ENCODE measurements around the gene ASCC3. TPM values are rescaled to one million over a fixed set of nuclear protein-coding genes. Genes with fewer than 3 reads are reported as not detected.

Gene ASCC3
- total and polyA plus RNA-seq, 2 of the 4 experiments (the other 2 are of a cell fraction): 25.8 to 104 TPM

- no peak overlapping the region for H2BK20ac ChIP-seq (ENCODE audit: low read depth, low read length)
- H2AK5ac ChIP-seq (ENCODE audit: low read depth, low read length): no peak overlapping the region
- dilution Hi-C loops (cut with HindIII; ENCODE audit: low sequenced_read_pairs, unreplicated experiment) (no loop called here), intact Hi-C loops (cut with micrococcal nuclease) (no loop called here), in situ Hi-C loops (cut with MboI; ENCODE audit: low sequenced_read_pairs) (no loop called here)
- no peak overlapping the region for H3K4me3 ChIP-seq (ENCODE audit: insufficient read depth, low read depth, low read length)
- no peaks in the 10 kb centered on the region for H3K36me3 ChIP-seq (ENCODE audit: control insufficient read depth, insufficient read depth, low read length)
- H2AFZ ChIP-seq (replicated peaks; ENCODE audit: low read length, poor library complexity): no peak overlapping the region
- no peak overlapping the region for H4K8ac ChIP-seq (ENCODE audit: low read depth in 2 of 2, low read length in 2 of 2)
- no peak overlapping the region for H3K4ac ChIP-seq (ENCODE audit: low read depth, low read length)
- H2AK9ac ChIP-seq (replicated peaks; ENCODE audit: low read depth, low read length, poor library complexity): no peak overlapping the region
- no peak overlapping the region for H2BK120ac ChIP-seq (ENCODE audit: low read depth, low read length)
- no peak overlapping the region for H3K23ac ChIP-seq (ENCODE audit: low read depth, low read length)
- no peaks in the 10 kb centered on the region for H3K27me3 ChIP-seq (ENCODE audit: control insufficient read depth, insufficient read depth, low read length)
- TF ChIP-seq NFE2L2 (IDR thresholded peaks at IDR 0.05; ENCODE audit: low read depth, low read length): no peak
- TF ChIP-seq MAFK (IDR thresholded peaks at IDR 0.05; ENCODE audit: low read depth, low read length): no peak
- no peak for TF ChIP-seq CHD1 (IDR thresholded peaks at IDR 0.05; ENCODE audit: low read depth, low read length)
- TF ChIP-seq CTCF (conservative IDR thresholded peaks at IDR 0.05; ENCODE audit: low read depth, low read length): no peak
- no peak for TF ChIP-seq BHLHE40 (IDR thresholded peaks at IDR 0.05; ENCODE audit: low read depth, low read length)
- TF ChIP-seq POLR2A (IDR thresholded peaks at IDR 0.05; ENCODE audit: low read depth, low read length): no peak
- no peak for TF ChIP-seq RAD21 (IDR thresholded peaks at IDR 0.05; ENCODE audit: low read length)
- no peak for TF ChIP-seq RCOR1 (IDR thresholded peaks at IDR 0.05; ENCODE audit: insufficient replicate concordance, low read length)
- no peak for TF ChIP-seq CEBPB (IDR thresholded peaks at IDR 0.05; ENCODE audit: low read depth, low read length)
- no peak for TF ChIP-seq MAZ (IDR thresholded peaks at IDR 0.05; ENCODE audit: borderline replicate concordance, low read depth, low read length)
- no peak for TF ChIP-seq SMC3 (IDR thresholded peaks at IDR 0.05; ENCODE audit: low read depth, low read length)
- no peak for TF ChIP-seq RFX5 (IDR thresholded peaks at IDR 0.05; ENCODE audit: low read depth, low read length)
- no peak for TF ChIP-seq USF2 (IDR thresholded peaks at IDR 0.05; ENCODE audit: low read depth, low read length)
- no peak for TF ChIP-seq MXI1 (IDR thresholded peaks at IDR 0.05; ENCODE audit: borderline replicate concordance, low read depth, low read length)
- TF ChIP-seq FOS (IDR thresholded peaks at IDR 0.05; ENCODE audit: low read depth, low read length): no peak
- no peak for TF ChIP-seq ELK1 (IDR thresholded peaks at IDR 0.05; ENCODE audit: borderline replicate concordance, low read depth, low read length)
- no peak overlapping the region for H3K4me2 ChIP-seq (ENCODE audit: low read depth, low read length)
- no peak overlapping the region for H2BK15ac ChIP-seq (ENCODE audit: low read depth, low read length)
- H3K9ac ChIP-seq (ENCODE audit: low read depth, low read length): no peak overlapping the region
- POLR2A ChIA-PET (ENCODE audit: unreplicated experiment): no interaction called here
- no CpG with 5 or more reads among the region's 3 CpGs for WGBS, 2 experiments (ENCODE audit: extremely low coverage in 2 of 2, insufficient read length in 1 of 2)
- no peaks in the 10 kb centered on the region for H4K20me1 ChIP-seq (ENCODE audit: insufficient read depth, low read length)
- H3K27ac ChIP-seq (ENCODE audit: insufficient read depth, low read length): no peak overlapping the region
- no peaks in the 10 kb centered on the region for H3K9me3 ChIP-seq (ENCODE audit: control insufficient read depth, insufficient read depth, low read length)
- no peaks in the 10 kb centered on the region for H3K79me1 ChIP-seq (ENCODE audit: low read depth in 1 of 2, low read length in 2 of 2)
- no peak overlapping the region for H4K91ac ChIP-seq (ENCODE audit: insufficient read depth, low read depth, low read length)
- H3K18ac ChIP-seq (ENCODE audit: low read depth, low read length): no peak overlapping the region
- H3K14ac ChIP-seq (replicated peaks; ENCODE audit: low read depth, low read length): no peak overlapping the region
- no peak overlapping the region for H2BK5ac ChIP-seq (ENCODE audit: low read depth, low read length, poor library complexity, severe bottlenecking)
- no peak overlapping the region for H3K56ac ChIP-seq (ENCODE audit: extremely low read depth, insufficient read depth, low read length)
- DNase-seq (no peak), ATAC-seq (ENCODE audit: low read depth) (no peak)
- BruUV-seq (replicated peaks): no TSS peak
- H3K4me1 ChIP-seq (ENCODE audit: control insufficient read depth, insufficient read depth, low read length): no peaks in the 10 kb centered on the region
- H4K5ac ChIP-seq (ENCODE audit: low read depth, low read length): no peak overlapping the region
- CTCF ChIA-PET: no interaction called here
- no peaks in the 10 kb centered on the region for H3K9me1 ChIP-seq (ENCODE audit: insufficient read depth, low read length)
Observed at GRCh38 chr6:100892693-100893092, 11.6 kb upstream of the ASCC3 start.
